Gastrocnemius medialis (tissue), 4 donors: ENCODE measurements around the gene ALG12. TPM values are rescaled to one million over a fixed set of nuclear protein-coding genes. Genes with fewer than 3 reads are reported as not detected.

Experiments used
- ATAC-seq, 2 donors: fragments of 150-250 bp; one replicate each; pipeline ENCODE4 v1.9.1; 2016
- DNase-seq, 2 donors: peaks; one replicate each; pipeline ENCODE4 v3.0.0-alpha.2; 2019
- H3K27ac ChIP-seq, 4 donors: fragments of 200-600 bp; sonication (generic); 1 replicate in 1 of 4; 2 replicates in 3 of 4; pipeline ENCODE4 v1.5.1; 2016 to 2018; ENCODE audit warnings: mild to moderate bottlenecking in 2 of 4, moderate library complexity in 1 of 4
- H3K27me3 ChIP-seq, 3 donors: fragments of 200-600 bp; sonication (generic) in 2 of 3; 1 replicate in 1 of 3; 2 replicates in 2 of 3; pipeline versions ENCODE4 v1.5.1 to v1.6.0; 2016 to 2019; ENCODE audit warnings: mild to moderate bottlenecking in 1 of 3, moderate library complexity in 1 of 3
- H3K36me3 ChIP-seq, 2 donors: fragments of 200-600 bp; sonication (generic) in 1 of 2; one replicate each; pipeline ENCODE4 v1.5.1; 2017 to 2018
- H3K4me1 ChIP-seq, 2 donors: fragments of 200-600 bp; sonication (generic) in 1 of 2; one replicate each; pipeline ENCODE4 v1.5.1; 2016 to 2017; ENCODE audit warnings: mild to moderate bottlenecking in 2 of 2
- H3K4me3 ChIP-seq, 4 donors: fragments of 200-600 bp; sonication (generic) in 3 of 4; 1 replicate in 1 of 4; 2 replicates in 3 of 4; pipeline ENCODE4 v1.5.1; 2016 to 2019; ENCODE audit warnings: mild to moderate bottlenecking in 2 of 4
- H3K9me3 ChIP-seq, 3 donors: fragments of 200-600 bp; sonication (generic) in 2 of 3; 1 replicate in 1 of 3; 2 replicates in 2 of 3; pipeline ENCODE4 v1.5.1; 2016 to 2019
- POLR2A ChIP-seq, 2 donors: fragments of 450-650 bp; IDR thresholded peaks; one replicate each; pipeline ENCODE4 v1.6.1; 2017; ENCODE audit warnings: antibody characterized with exemption in 2 of 2, mild to moderate bottlenecking in 2 of 2, moderate library complexity in 2 of 2
- in situ Hi-C, 4 donors: fragments of 200-750 bp; cut with MboI; loops; one replicate each; pipeline versions ENCODE4 v1.15.0 to v1.8.0; 2017; ENCODE audit warnings: low sequenced_read_pairs in 4 of 4
- intact Hi-C: fragments of 100-400 bp; cut with DNase I; formaldehyde crosslinking; loops from one replicate; pipeline ENCODE4 v1.15.1; 2023; ENCODE audit warnings: low total_unique reads
- total RNA-seq, 4 donors: library from RNA; depleted of rRNA; stranded (reverse); fragments of >200 nt; gene quantifications; one replicate each; pipeline versions ENCODE4 v1.1.0 to v1.2.3, GENCODE V29; 2016
- TF ChIP-seq, protein P1 (sequence below), 5 experiments: fragments of 450-650 bp in 3 of 5; fragments of 200-600 bp in 2 of 5; sonication (generic) in 2 of 5; IDR thresholded peaks in 4 of 5; conservative IDR thresholded peaks in 1 of 5; 1 replicate in 4 of 5; 2 replicates in 1 of 5; pipeline ENCODE4 v1.5.1; 2016 to 2019; ENCODE audit warnings: antibody characterized with exemption in 5 of 5, mild to moderate bottlenecking in 3 of 5, moderate library complexity in 3 of 5

ALG12 gene
- total RNA-seq, 4 donors from 2014 or later = 6.4 to 9.6 (median 8.2) TPM

DNA sequence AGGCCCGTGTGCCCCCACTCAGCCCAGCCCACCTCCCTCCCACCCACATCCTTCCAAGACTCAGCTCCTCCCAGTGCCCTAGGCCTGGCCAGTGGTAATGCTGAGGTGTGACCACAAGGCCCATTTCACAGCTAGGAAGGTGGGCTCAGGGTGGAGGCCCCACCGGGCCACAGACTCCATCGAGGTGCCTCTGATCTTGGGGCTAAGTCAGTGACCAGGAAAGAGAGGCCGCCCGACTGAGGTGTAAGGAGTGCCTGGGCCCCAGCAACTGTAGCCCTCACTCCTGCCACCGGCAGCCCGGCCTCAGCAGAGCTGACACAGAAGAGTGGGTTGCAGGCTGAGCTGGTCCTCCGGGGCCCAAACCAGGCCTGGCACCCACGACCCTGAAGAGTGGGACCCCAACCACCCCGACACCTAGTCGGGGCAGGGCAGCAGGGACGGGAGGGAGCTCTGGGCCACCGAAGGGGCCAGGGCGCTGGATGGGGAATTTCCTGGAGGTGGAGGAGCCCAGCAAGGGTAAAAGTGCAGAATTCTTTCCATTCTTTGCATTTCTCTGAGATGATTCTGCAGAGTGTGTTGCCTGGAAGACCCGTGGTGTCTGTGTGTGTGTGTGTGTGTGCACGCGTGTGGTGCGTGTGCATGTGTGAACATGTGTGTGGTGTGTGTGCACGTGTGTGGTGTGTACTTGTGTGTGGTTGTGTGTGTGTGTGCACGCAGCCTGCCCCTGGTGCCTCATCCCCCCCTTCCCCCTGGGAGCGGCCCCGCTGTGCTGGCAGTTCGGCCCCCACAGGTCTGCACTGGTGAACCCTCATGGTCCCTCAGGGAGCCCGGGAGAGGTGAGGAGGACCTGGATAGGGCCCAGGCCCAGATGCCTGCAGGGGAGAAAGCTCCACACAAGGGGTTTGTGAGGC lies 34.0 kb upstream of the ALG12 start:
- Histone ChIP-seq H3K27me3 (no peaks in the 10 kb centered on the region), H3K4me1 (peaks cover 27 to 34% of the 10 kb centered on the region in 2 donors), H3K27ac (peak overlapping the region in 1 of 4 donors; percentile 90), H3K36me3 (no peaks in the 10 kb centered on the region), H3K9me3 (no peaks in the 10 kb centered on the region), H3K4me3 (no peak overlapping the region)
- in situ Hi-C loops = no loop called here
- ATAC-seq (no peak), DNase-seq (no peak)
- intact Hi-C loops = no loop called here
- TF ChIP-seq, protein P1, sequence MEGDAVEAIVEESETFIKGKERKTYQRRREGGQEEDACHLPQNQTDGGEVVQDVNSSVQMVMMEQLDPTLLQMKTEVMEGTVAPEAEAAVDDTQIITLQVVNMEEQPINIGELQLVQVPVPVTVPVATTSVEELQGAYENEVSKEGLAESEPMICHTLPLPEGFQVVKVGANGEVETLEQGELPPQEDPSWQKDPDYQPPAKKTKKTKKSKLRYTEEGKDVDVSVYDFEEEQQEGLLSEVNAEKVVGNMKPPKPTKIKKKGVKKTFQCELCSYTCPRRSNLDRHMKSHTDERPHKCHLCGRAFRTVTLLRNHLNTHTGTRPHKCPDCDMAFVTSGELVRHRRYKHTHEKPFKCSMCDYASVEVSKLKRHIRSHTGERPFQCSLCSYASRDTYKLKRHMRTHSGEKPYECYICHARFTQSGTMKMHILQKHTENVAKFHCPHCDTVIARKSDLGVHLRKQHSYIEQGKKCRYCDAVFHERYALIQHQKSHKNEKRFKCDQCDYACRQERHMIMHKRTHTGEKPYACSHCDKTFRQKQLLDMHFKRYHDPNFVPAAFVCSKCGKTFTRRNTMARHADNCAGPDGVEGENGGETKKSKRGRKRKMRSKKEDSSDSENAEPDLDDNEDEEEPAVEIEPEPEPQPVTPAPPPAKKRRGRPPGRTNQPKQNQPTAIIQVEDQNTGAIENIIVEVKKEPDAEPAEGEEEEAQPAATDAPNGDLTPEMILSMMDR (IDR thresholded peaks at IDR 0.05 in 4 of 5, conservative IDR thresholded peaks at IDR 0.05 in 1 of 5) = no peak
- TF ChIP-seq POLR2A (IDR thresholded peaks at IDR 0.05) = no peak

DNA sequence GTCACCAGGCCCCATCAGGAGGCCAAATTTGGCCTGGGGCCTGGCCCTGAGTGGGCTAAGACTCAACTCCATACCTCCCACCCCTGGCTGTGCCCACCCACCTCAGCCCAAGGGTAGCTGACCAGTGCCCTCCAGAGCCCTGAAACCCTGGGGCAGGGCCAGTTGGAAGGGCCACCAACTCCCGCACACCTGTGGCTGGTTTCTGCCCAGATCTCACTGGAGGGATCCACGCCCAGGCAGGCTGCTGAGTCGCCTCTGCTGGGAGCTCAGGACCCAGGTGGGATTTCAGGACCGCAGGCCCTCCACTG lies 33.4 kb upstream of the ALG12 start:
- H3K4me1 ChIP-seq = peaks cover 27 to 33% of the 10 kb centered on the region in 2 donors
- no peak overlapping the region for H3K27ac ChIP-seq
- no peak overlapping the region for H3K4me3 ChIP-seq
- H3K27me3 ChIP-seq = no peaks in the 10 kb centered on the region
- H3K36me3 ChIP-seq = no peaks in the 10 kb centered on the region
- TF ChIP-seq, protein P1 (IDR thresholded peaks at IDR 0.05 in 4 of 5, conservative IDR thresholded peaks at IDR 0.05 in 1 of 5) = no peak
- TF ChIP-seq POLR2A (IDR thresholded peaks at IDR 0.05) = no peak
- no peak for DNase-seq
- H3K9me3 ChIP-seq = no peaks in the 10 kb centered on the region
- in situ Hi-C loops (no loop called here), intact Hi-C loops (no loop called here)
- ATAC-seq = no peak

DNA sequence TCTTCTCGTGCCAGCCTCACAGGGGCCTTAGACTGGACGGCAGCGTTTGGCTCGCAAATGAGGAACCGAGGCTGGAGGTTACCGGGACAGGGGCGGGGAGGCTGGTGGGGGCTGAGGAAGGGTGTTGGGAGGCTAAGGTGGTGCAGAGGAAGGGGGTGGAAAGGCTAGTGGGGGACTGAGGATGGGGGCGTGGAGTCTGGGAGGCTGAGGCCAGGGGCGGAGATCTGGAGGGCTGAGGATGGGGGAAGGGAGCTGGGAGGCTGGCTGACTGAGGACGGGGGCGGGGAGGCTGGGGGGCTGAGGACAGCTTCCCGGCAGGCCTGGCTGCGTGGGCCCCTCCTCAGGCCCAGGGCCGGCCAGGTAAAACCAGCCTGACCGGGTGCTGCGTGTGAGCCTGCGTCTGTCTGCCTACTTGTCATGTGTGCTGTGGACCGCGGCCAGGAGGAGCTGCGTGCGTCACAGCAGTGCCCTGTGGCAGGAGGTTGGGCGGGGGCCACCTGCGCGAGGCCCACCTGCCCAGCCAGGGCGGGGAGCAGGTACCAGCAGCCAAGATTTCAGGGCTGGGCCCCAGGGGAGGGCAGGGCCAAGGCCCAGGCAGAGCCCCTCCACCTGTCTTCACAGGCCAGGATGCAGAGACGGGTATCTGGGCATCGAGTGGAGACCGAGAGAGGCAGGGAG lies 32.9 kb upstream of the ALG12 start:
- DNase-seq (no peak), ATAC-seq (no peak)
- no peaks in the 10 kb centered on the region for H3K9me3 ChIP-seq
- no peak overlapping the region for H3K4me3 ChIP-seq
- H3K27ac ChIP-seq = no peak overlapping the region
- intact Hi-C loops (no loop called here), in situ Hi-C loops (no loop called here)
- H3K4me1 ChIP-seq = peaks cover 27 to 28% of the 10 kb centered on the region in 2 donors
- no peak for TF ChIP-seq POLR2A (IDR thresholded peaks at IDR 0.05)
- TF ChIP-seq, protein P1 (IDR thresholded peaks at IDR 0.05 in 4 of 5, conservative IDR thresholded peaks at IDR 0.05 in 1 of 5) = no peak
- H3K36me3 ChIP-seq = no peaks in the 10 kb centered on the region
- H3K27me3 ChIP-seq = no peaks in the 10 kb centered on the region

DNA sequence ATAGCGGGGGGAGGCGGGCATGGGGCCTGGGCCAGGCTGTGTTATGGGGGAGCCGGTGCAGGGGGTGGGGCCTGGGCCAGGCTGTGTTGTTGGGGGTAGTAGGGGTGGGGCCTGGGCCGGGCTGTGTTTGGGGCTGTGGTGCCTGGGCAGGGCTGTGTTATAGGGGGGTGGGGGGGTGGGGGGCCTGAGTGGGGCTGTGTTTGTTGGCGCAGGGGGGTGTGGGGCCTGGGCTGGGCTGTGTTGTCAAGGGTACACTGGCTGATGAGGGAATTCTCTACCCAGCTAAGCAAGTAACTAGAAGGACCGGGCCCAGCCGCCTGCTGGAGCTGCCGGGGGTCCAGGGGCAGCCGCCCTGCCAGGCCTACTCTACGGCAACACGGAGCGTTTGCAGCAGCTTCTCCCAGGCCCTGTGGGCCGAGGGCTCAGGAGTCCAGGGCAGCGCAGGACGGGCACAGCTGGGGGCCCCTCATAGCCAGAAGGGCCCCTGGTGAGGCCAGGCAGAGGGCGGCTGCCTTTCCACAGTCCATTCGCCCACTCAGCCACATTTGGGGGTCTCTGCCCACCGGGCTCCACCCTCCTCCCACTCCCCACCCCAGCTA lies 32.3 kb upstream of the ALG12 start:
- intact Hi-C loops = no loop called here
- DNase-seq = no peak
- Histone ChIP-seq H3K36me3 (no peaks in the 10 kb centered on the region), H3K27me3 (no peaks in the 10 kb centered on the region), H3K4me3 (no peak overlapping the region), H3K4me1 (peaks cover 26 to 29% of the 10 kb centered on the region in 2 donors), H3K9me3 (no peaks in the 10 kb centered on the region), H3K27ac (no peak overlapping the region)
- ATAC-seq = no peak
- TF ChIP-seq POLR2A (IDR thresholded peaks at IDR 0.05) = no peak
- TF ChIP-seq, protein P1 (IDR thresholded peaks at IDR 0.05 in 4 of 5, conservative IDR thresholded peaks at IDR 0.05 in 1 of 5) = no peak
- in situ Hi-C loops = no loop called here
